H9 (cell line): Measurements from ENCODE around the gene CHRND. TPM values are rescaled to one million over a fixed set of nuclear protein-coding genes. Genes with fewer than 3 reads are reported as not detected.

Source experiments
- DNase-seq: peaks from one replicate; pipeline ENCODE4 v3.0.0-alpha.2; 2017
- H2AFZ ChIP-seq: one replicate; pipeline ENCODE4 v1.6.1; 2013; ENCODE audit warnings: mild to moderate bottlenecking, low read length, control low read depth, moderate library complexity
- H2AK5ac ChIP-seq: 2 replicates; pipeline ENCODE4 v1.6.1; 2013; ENCODE audit warnings: low read length, control low read depth, mixed read lengths; ENCODE audit not compliant: insufficient read length
- H2BK120ac ChIP-seq: one replicate; pipeline ENCODE4 v1.6.1; 2013; ENCODE audit warnings: low read depth, mild to moderate bottlenecking, low read length, control low read depth, inconsistent platforms; ENCODE audit not compliant: poor library complexity, severe bottlenecking
- H2BK12ac ChIP-seq: 2 replicates; pipeline ENCODE4 v1.6.1; 2013; ENCODE audit warnings: low read length, control low read depth, mixed read lengths, low read depth; ENCODE audit not compliant: insufficient read length
- H2BK15ac ChIP-seq: 2 replicates; pipeline ENCODE4 v1.6.1; 2013; ENCODE audit warnings: low read depth, low read length, control low read depth
- H2BK20ac ChIP-seq: one replicate; pipeline ENCODE4 v1.6.1; 2013; ENCODE audit warnings: low read depth, mild to moderate bottlenecking, low read length, control low read depth, inconsistent platforms; ENCODE audit not compliant: poor library complexity, severe bottlenecking
- H2BK5ac ChIP-seq: 2 replicates; pipeline ENCODE4 v1.6.1; 2013; ENCODE audit warnings: low read length, control low read depth, mixed read lengths; ENCODE audit not compliant: insufficient read length
- H3K14ac ChIP-seq: 2 replicates; pipeline ENCODE4 v1.6.1; 2013; ENCODE audit warnings: low read length, control low read depth; ENCODE audit not compliant: insufficient read depth
- H3K18ac ChIP-seq: 2 replicates; pipeline ENCODE4 v1.6.1; 2013; ENCODE audit warnings: low read depth, mild to moderate bottlenecking, mixed read lengths, low read length, control low read depth; ENCODE audit not compliant: insufficient read length
- H3K23ac ChIP-seq: 2 replicates; pipeline ENCODE4 v1.6.1; 2013; ENCODE audit warnings: low read length, control low read depth, mixed read lengths, low read depth; ENCODE audit not compliant: insufficient read length
- H3K23me2 ChIP-seq: 2 replicates; pipeline ENCODE4 v1.6.1; 2013; ENCODE audit warnings: low read depth, mild to moderate bottlenecking, mixed read lengths, low read length, control low read depth; ENCODE audit not compliant: insufficient read length, poor library complexity, severe bottlenecking
- H3K27ac ChIP-seq: 2 replicates; pipeline ENCODE4 v1.5.1; 2013; ENCODE audit warnings: low read length, control low read depth, mixed read lengths, low read depth; ENCODE audit not compliant: insufficient read length
- H3K27me3 ChIP-seq: 2 replicates; pipeline ENCODE4 v1.6.1; 2013; ENCODE audit warnings: low read length, control low read depth, inconsistent platforms; ENCODE audit not compliant: insufficient read depth
- H3K4ac ChIP-seq: 2 replicates; pipeline ENCODE4 v1.6.1; 2013; ENCODE audit warnings: low read depth, mild to moderate bottlenecking, control low read depth, inconsistent platforms, low read length, moderate library complexity
- H3K4me1 ChIP-seq: 2 replicates; pipeline ENCODE4 v1.6.1; 2013; ENCODE audit warnings: low read length, control low read depth, inconsistent platforms; ENCODE audit not compliant: insufficient read depth
- H3K4me2 ChIP-seq: 2 replicates; pipeline ENCODE4 v1.6.1; 2013; ENCODE audit warnings: low read length, control low read depth, mixed read lengths; ENCODE audit not compliant: insufficient read length, insufficient read depth
- H3K56ac ChIP-seq: 2 replicates; pipeline ENCODE4 v1.6.1; 2013; ENCODE audit warnings: low read depth, mild to moderate bottlenecking, mixed read lengths, low read length, control low read depth; ENCODE audit not compliant: insufficient read length
- H3K79me1 ChIP-seq: 2 replicates; pipeline ENCODE4 v1.6.1; 2013; ENCODE audit warnings: low read depth, mild to moderate bottlenecking, moderate library complexity, low read length, control low read depth, inconsistent platforms; ENCODE audit not compliant: insufficient read depth, poor library complexity, severe bottlenecking
- H3K79me2 ChIP-seq: 2 replicates; pipeline ENCODE4 v1.6.1; 2013; ENCODE audit warnings: low read length, control low read depth, inconsistent platforms; ENCODE audit not compliant: insufficient read depth
- H3K9ac ChIP-seq: 2 replicates; pipeline ENCODE4 v1.6.1; 2013; ENCODE audit warnings: low read length, control low read depth, mixed read lengths; ENCODE audit not compliant: insufficient read length; ENCODE audit errors: extremely low read depth
- H3K9me3 ChIP-seq: one replicate; pipeline ENCODE4 v1.6.1; 2013; ENCODE audit warnings: low read depth, low read length, inconsistent platforms; ENCODE audit not compliant: control insufficient read depth
- H3T11ph ChIP-seq: one replicate; pipeline ENCODE4 v1.6.1; 2013; ENCODE audit warnings: mild to moderate bottlenecking, low read length, control low read depth, inconsistent platforms
- H4K20me1 ChIP-seq: one replicate; pipeline ENCODE4 v1.6.1; 2013; ENCODE audit not compliant: control insufficient read depth, insufficient read length, insufficient read depth
- H4K5ac ChIP-seq: 2 replicates; pipeline ENCODE4 v1.6.1; 2013; ENCODE audit warnings: low read depth, mild to moderate bottlenecking, mixed read lengths, low read length, control low read depth; ENCODE audit not compliant: insufficient read length
- H4K8ac ChIP-seq: replicated peaks from 2 replicates; pipeline ENCODE4 v1.6.1; 2013; ENCODE audit warnings: low read length, control low read depth, mixed read lengths, low read depth; ENCODE audit not compliant: insufficient read length
- H4K91ac ChIP-seq: 2 replicates; pipeline ENCODE4 v1.6.1; 2013; ENCODE audit warnings: low read depth, mild to moderate bottlenecking, moderate library complexity, mixed read lengths, low read length, control low read depth; ENCODE audit not compliant: insufficient read length
- H3K27ac Mint-ChIP-seq, 3 experiments: 2 replicates in 2 of 3; 3 replicates in 1 of 3; pipeline ENCODE4 v1.8.0; 2020 to 2021; ENCODE audit warnings: mixed read lengths in 3 of 3, mild to moderate bottlenecking in 1 of 3, moderate library complexity in 1 of 3
- H3K27me3 Mint-ChIP-seq: 2 replicates; pipeline ENCODE4 v1.8.0; 2021; ENCODE audit warnings: low read depth, mild to moderate bottlenecking, moderate library complexity, mixed read lengths
- H3K36me3 Mint-ChIP-seq, 3 experiments: 2 replicates in 2 of 3; 3 replicates in 1 of 3; pipeline ENCODE4 v1.8.0; 2020 to 2021; ENCODE audit warnings: low read depth in 3 of 3, mixed read lengths in 3 of 3; ENCODE audit not compliant: insufficient read depth in 1 of 3
- H3K4me1 Mint-ChIP-seq, 2 experiments: 2 replicates each; pipeline ENCODE4 v1.8.0; 2020; ENCODE audit warnings: mixed read lengths in 2 of 2
- H3K4me3 Mint-ChIP-seq, 2 experiments: 2 replicates in 1 of 2; 3 replicates in 1 of 2; pipeline ENCODE4 v1.8.0; 2020 to 2021; ENCODE audit warnings: mild to moderate bottlenecking in 2 of 2, mixed read lengths in 2 of 2, moderate library complexity in 1 of 2
- H3K9me3 Mint-ChIP-seq, 2 experiments: 2 replicates in 1 of 2; 3 replicates in 1 of 2; pipeline ENCODE4 v1.8.0; 2020; ENCODE audit warnings: mild to moderate bottlenecking in 2 of 2, mixed read lengths in 2 of 2, moderate library complexity in 1 of 2
- WGBS: extraction: QIAGEN DNeasy Blood & Tissue Kit; methylation state at CpG from one replicate; pipeline ENCODE4 v1.1.7; 2013; ENCODE audit warnings: missing lambda C conversion rate, low lambda C conversion rate, mixed read lengths; ENCODE audit not compliant: insufficient read length; ENCODE audit errors: extremely low coverage; 5-methylcytosine and 5-hydroxymethylcytosine counted together
- total RNA-seq: library from RNA; stranded (reverse); gene quantifications from 2 replicates; pipeline ENCODE4 v1.2.1, GENCODE V29; 2021
- TF ChIP-seq, protein P1 (sequence below): fragments of 200-600 bp; sonication (generic); conservative IDR thresholded peaks from 3 replicates; pipeline ENCODE4 v1.8.0; 2021; ENCODE audit warnings: antibody characterized with exemption, mild to moderate bottlenecking

The CHRND gene
- total RNA-seq, 1 experiment from 2014 or later = not detected

GRCh38 chr2:232498452-232498851 lies 27.5 kb upstream of the CHRND start:
- Histone ChIP-seq H4K91ac (no peak overlapping the region), H3K79me2 (no peaks in the 10 kb centered on the region), H3T11ph (no peak overlapping the region), H2BK5ac (no peak overlapping the region), H3K9me3 (no peaks in the 10 kb centered on the region), H3K27ac (no peak overlapping the region), H4K8ac (no peak overlapping the region), H3K79me1 (no peaks in the 10 kb centered on the region), H3K18ac (no peak overlapping the region), H3K27me3 (no peaks in the 10 kb centered on the region; the same call in 1 of the 2 replicates), H3K56ac (no peak overlapping the region), H3K4me1 (0 out of 2 replicates have a peak, but pooled peaks cover 3% of the 10 kb centered on the region), H3K4me2 (no peak overlapping the region), H2BK20ac (no peak overlapping the region), H3K23ac (no peak overlapping the region), H2BK120ac (no peak overlapping the region), H2BK12ac (no peak overlapping the region), H2BK15ac (no peak overlapping the region), H3K23me2 (peaks cover 9% of the 10 kb centered on the region), H4K20me1 (peaks cover 3% of the 10 kb centered on the region), H3K9ac (no peak overlapping the region), H4K5ac (no peak overlapping the region), H2AFZ (no peak overlapping the region), H2AK5ac (no peak overlapping the region), H3K14ac (no peak overlapping the region), H3K4ac (no peak overlapping the region)
- Mint-ChIP-seq H3K4me1 (peaks cover 13 to 45% of the 10 kb centered on the region in 2 experiments), H3K9me3 (no peaks in the 10 kb centered on the region), H3K4me3 (no peak overlapping the region), H3K36me3 (no peaks in the 10 kb centered on the region; a peak in 1 of 7 replicates), H3K27ac (no peak overlapping the region), H3K27me3 (peaks cover 44% of the 10 kb centered on the region)
- WGBS = 100% methylated on average over 1 of the region's 3 CpGs
- no peak for DNase-seq
- TF ChIP-seq, protein P1, sequence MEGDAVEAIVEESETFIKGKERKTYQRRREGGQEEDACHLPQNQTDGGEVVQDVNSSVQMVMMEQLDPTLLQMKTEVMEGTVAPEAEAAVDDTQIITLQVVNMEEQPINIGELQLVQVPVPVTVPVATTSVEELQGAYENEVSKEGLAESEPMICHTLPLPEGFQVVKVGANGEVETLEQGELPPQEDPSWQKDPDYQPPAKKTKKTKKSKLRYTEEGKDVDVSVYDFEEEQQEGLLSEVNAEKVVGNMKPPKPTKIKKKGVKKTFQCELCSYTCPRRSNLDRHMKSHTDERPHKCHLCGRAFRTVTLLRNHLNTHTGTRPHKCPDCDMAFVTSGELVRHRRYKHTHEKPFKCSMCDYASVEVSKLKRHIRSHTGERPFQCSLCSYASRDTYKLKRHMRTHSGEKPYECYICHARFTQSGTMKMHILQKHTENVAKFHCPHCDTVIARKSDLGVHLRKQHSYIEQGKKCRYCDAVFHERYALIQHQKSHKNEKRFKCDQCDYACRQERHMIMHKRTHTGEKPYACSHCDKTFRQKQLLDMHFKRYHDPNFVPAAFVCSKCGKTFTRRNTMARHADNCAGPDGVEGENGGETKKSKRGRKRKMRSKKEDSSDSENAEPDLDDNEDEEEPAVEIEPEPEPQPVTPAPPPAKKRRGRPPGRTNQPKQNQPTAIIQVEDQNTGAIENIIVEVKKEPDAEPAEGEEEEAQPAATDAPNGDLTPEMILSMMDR = no peak
